GM19099 (cell line): ENCODE results near the gene MLST8.

Source experiments
- POLR2A ChIP-seq: IDR thresholded peaks from 3 replicates; pipeline ENCODE4 v1.6.1; 2011; ENCODE audit warnings: low read depth; ENCODE audit not compliant: insufficient read length; ENCODE audit errors: extremely low read depth

The MLST8 gene, protein sequence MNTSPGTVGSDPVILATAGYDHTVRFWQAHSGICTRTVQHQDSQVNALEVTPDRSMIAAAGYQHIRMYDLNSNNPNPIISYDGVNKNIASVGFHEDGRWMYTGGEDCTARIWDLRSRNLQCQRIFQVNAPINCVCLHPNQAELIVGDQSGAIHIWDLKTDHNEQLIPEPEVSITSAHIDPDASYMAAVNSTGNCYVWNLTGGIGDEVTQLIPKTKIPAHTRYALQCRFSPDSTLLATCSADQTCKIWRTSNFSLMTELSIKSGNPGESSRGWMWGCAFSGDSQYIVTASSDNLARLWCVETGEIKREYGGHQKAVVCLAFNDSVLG

GRCh38 chr16:2205104-2205966, at the start of gene MLST8:
Gene MLST8 (plus strand): TSS chr16:2205454. CDS start chr16:2206086, 632 bp downstream.
- TF ChIP-seq POLR2A = peak; percentile 97

DNA sequence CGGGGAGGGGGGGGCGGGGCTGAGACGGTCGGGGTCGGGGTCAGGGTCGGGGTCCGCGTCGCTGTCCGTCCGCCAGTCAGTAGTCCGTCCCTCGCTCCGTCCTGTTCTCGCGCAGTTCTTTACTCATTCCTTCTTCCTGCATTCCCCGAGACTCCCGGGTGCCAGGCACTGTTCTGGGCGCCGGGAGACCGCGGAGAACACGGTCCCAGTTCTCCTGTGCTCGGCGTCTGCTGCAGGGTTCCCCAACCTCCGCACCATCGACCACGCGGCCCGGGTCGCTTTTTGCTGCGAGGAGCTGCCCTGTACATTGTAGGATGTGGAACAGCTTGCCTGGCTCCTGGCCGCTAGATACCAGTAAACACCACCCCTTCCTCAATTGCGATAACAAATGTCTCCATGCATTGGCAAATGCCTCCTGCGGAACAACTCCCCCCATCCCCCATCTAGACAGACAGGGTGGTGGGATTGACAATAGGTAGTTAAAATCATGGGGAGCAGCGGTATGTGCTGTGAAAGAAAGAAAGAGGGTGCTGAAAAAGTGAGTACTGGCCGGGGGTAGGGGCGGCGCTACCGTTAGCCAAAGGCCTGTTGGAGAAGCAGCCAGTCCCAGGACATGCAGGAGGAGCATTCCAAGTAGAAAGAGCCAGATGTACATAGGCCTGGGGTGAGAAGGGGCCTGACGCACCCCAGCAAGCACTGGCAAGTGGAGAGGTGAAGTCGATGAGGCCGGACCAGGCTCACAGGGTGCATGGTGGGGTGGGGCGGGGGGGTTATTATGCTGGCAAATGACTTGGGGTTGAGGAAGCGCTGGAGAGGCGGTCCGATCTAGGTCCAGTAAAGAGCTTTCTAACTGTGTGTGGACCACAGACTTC, 49.0 kb upstream of the MLST8 start:
- TF ChIP-seq POLR2A = no peak

DNA sequence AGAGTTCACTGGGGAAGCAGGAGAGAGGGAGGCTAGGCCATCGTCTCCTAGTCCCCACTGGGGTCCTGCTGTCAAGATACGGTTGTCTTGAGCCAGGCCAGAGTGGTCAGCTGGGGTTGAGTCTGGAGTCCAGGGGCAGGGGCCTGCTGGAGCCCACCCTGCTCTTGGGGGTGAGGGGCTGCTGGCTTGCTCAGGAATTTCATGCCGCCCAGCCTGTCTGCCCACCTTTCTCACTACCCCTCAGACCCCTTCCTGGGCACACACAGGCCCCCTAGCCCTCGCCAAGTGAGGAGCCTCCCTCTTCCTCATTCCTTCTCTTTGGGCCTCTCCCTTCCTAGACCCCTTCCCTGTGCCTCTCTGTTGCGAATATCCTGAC, 48.4 kb upstream of the MLST8 start:
- no peak for TF ChIP-seq POLR2A

DNA sequence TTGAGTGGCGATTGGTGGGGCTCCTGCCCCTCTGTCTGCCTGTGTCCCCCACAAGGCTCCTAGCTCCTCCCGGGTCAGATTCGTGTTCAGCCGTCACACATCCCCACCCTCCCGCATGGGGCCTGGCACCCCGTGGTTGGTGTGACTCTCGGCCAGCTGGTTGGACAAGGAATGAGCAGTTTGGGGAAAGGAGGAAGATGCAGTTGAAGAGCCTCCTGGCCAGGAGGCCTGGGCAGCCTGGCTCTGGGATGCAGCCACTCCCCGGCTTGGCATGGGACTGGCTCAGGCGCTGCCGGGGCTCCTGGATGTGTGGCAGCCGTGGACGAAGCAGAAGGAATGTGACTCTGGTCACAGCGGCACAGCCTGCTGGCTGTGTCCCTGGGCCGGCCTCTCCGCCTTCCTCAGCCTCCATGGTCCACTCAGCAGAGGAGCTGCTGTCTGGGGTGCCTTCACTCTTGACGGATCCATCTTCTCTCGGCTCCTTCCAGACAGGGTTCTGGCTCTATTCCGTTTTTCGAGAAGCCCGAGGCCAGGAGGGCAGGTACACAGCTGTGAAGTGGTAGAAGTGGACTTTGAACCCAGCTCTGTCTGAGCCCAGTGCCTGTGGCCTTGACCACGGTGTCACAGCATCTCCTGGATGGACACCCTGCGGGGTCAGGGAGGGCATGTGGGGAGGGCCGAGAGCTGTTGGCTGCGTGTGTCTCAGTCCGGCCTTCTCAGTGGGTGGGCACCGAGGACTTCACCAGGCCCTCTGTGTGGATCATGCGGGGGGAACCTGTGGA, 47.6 kb upstream of the MLST8 start:
- no peak for TF ChIP-seq POLR2A

- no peak for TF ChIP-seq POLR2A
Observed at GRCh38 chr16:2158262-2158638, 47.0 kb upstream of the MLST8 start.

DNA sequence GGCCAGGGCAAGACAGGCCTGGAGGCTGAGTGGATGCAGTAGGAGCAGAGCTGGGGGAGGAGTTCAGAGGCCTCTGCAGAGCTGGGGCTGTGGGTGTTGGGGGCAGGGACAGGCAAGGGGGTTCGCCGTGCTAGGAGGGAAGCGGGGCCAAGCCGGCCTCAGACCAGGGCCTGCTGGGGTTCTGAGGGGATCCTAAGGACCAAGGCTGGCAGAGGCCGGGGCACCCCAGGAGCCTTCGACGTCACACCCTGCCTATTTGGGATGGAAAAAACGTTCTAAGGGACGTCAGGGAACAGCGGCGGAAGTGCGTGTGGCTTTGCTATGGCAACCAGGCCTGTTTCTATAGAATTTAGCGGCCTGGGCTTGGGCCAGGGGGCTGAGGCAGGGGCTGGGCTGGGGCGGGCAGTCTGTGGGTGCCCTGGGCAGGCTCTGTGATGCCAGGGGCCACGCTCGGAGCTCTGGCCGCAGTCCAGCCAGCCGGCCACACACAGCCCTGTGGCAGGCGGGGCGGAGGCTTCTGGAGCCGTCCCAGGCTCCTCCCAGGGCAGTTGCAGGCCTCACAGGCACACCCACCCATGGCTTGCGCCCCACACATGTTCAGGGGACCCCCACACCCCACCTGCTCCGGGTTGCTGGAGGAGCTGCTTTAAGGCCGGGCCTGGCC, 45.9 kb upstream of the MLST8 start:
- TF ChIP-seq POLR2A = no peak

- TF ChIP-seq POLR2A = peak; percentile 31
Observed at GRCh38 chr16:2160915-2161551, 44.2 kb upstream of the MLST8 start.

- TF ChIP-seq POLR2A = no peak
Observed at GRCh38 chr16:2161911-2162310, 43.3 kb upstream of the MLST8 start.

- no peak for TF ChIP-seq POLR2A
Observed at GRCh38 chr16:2162676-2163118, 42.6 kb upstream of the MLST8 start.

DNA sequence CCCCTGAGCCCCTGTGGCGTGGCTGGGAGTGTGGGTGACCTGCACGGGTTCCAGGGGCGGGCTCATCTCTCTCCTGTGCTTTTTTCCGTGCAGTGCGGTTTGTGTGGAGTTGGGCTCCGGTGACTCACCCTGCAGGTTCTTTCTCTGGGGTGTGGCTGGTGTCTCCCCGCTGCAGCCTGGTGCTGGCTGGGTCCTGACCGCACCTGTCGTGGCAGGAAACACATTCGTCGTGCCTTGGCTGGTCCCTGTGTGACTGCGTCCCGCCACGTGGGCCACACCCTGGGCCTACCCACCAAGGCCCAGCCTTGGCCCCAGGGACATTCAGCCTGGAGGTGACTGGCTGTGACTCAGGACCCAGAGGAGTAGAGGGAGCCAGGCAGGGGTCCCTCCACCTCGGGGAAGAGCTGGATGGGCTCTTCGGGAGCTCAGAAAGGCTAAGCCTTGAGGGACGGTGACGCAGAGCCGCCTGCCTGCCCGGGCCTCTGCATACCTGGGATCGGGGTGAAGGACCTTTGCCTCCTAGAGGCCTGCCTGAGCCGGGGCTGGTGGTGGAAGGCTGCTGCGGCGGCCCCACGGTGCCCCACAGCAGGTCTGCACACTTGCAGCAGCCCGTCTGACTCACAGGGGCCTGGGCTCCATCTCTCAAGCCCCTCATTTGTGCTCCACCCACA, 41.9 kb upstream of the MLST8 start:
- TF ChIP-seq POLR2A = no peak

DNA sequence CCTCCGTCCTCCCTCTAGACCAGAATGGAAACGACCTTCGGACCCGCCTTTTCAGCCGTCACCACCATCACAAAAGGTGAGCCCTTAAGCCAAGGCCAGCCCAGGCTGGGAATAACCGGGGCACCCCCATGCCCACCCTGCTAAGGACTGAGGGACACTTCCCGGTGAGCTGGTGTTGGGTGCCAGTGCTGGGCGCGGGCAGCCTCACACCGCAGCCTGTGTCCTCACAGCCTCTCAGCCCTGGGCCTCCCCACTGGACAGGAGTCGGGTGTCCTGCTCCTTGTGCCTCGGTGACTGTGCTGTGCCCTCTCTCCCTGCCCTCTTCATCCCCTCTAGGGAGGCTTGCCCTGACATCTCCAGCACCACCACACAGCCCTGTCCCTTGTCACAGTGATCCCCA, 39.4 kb upstream of the MLST8 start:
- no peak for TF ChIP-seq POLR2A

GRCh38 chr16:2166263-2167067, 38.8 kb upstream of the MLST8 start:
- no peak for TF ChIP-seq POLR2A
